ENCODE data around the gene ASCC3.

GRCh38 chr6:100518588-100518987 is 362.5 kb downstream of the ASCC3 start:
- TF ChIP-seq GATA2 (IDR thresholded peaks at IDR 0.05; ENCODE audit: low read depth, low read length): no peak
- no peak for TF ChIP-seq GATA3 (IDR thresholded peaks at IDR 0.05; ENCODE audit: low read depth, low read length)

Measured in SH-SY5Y (cell line).